Activated T-cell treated with anti-CD3 and anti-CD28 coated beads, Interleukin-2, amount 50 U/mL, for 24 hours (primary cell): Measurements from ENCODE around the gene LALBA.
"Not testable (repeated sequence)": the region's sequence is repeated elsewhere in the genome, so short reads cannot be mapped to it uniquely, and the experiment has no call there.

ENCODE experiments used
- DNase-seq: peaks from one replicate; pipeline ENCODE4 v3.0.0-alpha.2; 2020
- H3K27ac Mint-ChIP-seq: 2 replicates; pipeline ENCODE4 v1.8.0; 2020; ENCODE audit warnings: mild to moderate bottlenecking, mixed read lengths
- H3K27me3 Mint-ChIP-seq: 2 replicates; pipeline ENCODE4 v1.8.0; 2020; ENCODE audit warnings: mixed read lengths
- H3K36me3 Mint-ChIP-seq: 2 replicates; pipeline ENCODE4 v1.8.0; 2020; ENCODE audit warnings: low read depth, mixed read lengths
- H3K4me1 Mint-ChIP-seq: 2 replicates; pipeline ENCODE4 v1.8.0; 2020; ENCODE audit warnings: low read depth, mixed read lengths
- H3K4me3 Mint-ChIP-seq: 2 replicates; pipeline ENCODE4 v1.8.0; 2020; ENCODE audit warnings: mild to moderate bottlenecking, moderate library complexity, mixed read lengths
- H3K9me3 Mint-ChIP-seq: 2 replicates; pipeline ENCODE4 v1.8.0; 2020; ENCODE audit warnings: mixed read lengths

Gene LALBA

DNA sequence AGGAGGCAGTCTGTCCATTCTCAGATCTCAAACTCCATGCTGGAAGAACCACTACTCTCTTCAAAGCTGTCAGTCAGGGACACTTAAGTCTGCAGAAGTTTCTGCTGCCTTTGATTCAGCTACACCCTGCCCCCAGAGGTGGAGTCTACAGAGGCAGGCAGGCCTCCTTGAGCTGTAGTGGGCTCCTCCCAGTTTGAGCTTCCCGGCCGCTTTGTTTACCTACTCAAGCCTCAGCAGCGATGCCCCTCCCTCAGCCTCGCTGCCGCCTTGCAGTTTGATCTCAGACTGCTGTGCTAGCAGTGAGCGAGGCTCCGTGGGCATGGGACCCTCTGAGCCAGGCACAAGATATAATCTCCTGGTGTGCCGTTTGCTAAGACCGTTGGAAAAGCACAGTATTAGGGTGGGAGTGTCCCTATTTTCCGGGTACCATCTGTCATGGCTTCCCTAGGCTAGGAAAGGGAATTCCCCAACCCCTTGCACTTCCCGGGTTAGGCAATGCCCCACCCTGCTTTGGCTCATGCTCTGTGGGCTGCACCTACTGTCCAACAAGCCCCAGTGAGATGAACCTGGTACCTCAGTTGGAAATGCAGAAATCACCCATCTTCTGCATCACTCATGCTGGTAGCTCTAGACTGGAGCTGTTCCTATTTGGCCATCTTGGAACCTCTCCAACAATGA, 16.0 kb downstream of the LALBA start:
- H3K9me3 Mint-ChIP-seq, DNase-seq, H3K4me1 Mint-ChIP-seq, H3K27ac Mint-ChIP-seq, H3K4me3 Mint-ChIP-seq, H3K36me3 Mint-ChIP-seq: not testable (repeated sequence)
- H3K27me3 Mint-ChIP-seq = peaks cover 48% of the 10 kb centered on the region

DNA sequence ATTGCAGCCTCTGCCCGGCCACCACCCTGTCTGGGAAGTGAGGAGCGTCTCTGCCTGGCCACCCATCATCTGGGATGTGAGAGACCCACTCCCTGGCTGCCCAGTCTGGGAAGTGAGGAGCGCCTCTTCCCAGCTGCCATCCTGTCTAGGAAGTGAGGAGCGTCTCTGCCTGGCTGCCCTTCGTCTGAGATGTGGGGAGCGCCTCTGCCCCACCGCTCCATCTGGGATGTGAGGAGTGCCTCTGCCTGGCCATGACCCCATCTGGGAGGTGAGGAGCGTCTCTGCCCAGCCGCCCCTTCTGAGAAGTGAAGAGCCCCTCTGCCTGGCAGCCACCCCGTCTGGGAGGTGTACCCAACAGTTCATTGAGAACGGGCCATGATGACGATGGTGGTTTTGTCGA, 18.2 kb downstream of the LALBA start:
- H3K27me3 Mint-ChIP-seq = peaks cover 55% of the 10 kb centered on the region
- H3K27ac Mint-ChIP-seq, H3K4me1 Mint-ChIP-seq, H3K9me3 Mint-ChIP-seq, DNase-seq, H3K4me3 Mint-ChIP-seq, H3K36me3 Mint-ChIP-seq: not testable (repeated sequence)

DNA sequence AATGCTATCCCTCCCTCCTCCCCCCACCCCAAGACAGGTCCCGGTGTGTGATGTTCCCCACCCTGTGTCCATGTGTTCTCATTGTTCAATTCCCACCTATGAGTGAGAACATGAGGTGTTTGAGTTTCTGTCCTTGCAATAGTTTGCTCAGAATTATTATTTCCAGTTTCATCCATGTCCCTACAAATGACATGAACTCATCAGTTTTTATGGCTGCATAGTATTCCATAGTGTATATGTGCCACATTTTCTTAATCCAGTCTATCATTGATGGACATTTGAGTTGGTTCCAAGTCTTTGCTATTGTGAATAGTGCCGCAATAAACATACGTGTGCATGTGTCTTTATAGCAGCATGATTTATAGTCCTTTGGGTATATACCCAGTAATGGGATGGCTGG, 22.8 kb downstream of the LALBA start:
- not testable (repeated sequence) for H3K4me1 Mint-ChIP-seq, DNase-seq, H3K9me3 Mint-ChIP-seq, H3K4me3 Mint-ChIP-seq, H3K27ac Mint-ChIP-seq, H3K36me3 Mint-ChIP-seq
- H3K27me3 Mint-ChIP-seq = peaks cover 32% of the 10 kb centered on the region

DNA sequence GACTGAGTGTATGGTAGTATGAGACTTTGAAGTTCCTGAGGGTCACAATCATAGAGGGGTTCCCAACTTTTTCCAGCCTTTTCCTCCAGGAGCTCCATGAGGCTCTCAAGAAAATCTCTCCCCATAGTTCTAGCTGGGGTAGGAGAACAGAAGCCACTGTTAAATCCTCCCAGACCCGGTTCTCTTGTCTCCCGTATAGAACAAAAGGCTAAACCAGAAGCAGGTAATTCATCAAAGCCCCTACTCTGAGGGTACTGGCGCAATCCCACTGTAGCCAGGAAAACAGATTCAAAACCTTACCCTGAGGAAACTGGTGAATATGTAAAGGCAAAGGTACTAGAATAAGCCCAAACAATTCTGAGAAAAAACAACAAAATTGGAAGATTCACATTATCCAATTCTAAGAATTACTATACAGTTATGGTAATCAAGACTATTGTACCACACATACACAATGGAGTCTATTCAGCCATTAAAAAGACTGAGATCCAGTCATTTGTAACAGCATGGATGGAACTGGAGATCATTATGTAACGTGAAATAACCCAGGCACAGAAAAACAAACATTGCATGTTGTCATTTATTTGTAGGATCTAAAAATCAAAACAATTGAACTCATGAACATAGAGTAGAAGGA, 23.9 kb downstream of the LALBA start:
- H3K27ac Mint-ChIP-seq = no peak overlapping the region
- peaks cover 22% of the 10 kb centered on the region for H3K27me3 Mint-ChIP-seq
- no peaks in the 10 kb centered on the region for H3K36me3 Mint-ChIP-seq
- H3K4me3 Mint-ChIP-seq = no peak overlapping the region
- DNase-seq = no peak
- H3K4me1 Mint-ChIP-seq = peaks cover 13% of the 10 kb centered on the region
- H3K9me3 Mint-ChIP-seq = peaks cover 2% of the 10 kb centered on the region

DNA sequence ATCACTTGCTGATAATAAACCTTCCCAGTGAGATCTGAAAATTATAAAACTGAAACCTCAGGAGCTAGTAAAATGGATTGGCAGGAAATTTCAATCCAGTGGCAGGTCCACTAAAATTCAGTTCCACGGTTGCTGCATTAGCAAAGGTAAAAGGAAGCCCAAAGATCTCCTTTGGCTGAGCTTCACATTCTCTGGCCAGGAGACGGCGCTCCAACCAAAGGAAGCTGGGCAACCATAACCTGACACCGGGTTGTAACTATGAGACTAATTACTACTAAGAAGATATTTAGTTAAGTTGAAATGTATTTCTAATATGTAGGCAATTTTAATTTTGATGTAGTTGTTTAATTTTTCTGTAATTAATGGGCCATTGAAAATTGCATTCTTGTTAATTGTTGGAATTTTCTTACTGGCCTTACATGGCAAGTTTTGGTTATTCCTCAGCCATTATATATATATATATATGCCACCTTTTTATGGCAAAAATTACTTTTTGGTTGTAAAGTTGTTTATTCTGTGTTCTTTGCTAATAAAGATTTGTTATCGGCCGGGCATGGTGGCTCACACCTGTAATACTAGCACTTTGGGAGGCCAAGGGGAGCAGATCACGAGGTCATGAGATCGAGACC, 27.4 kb downstream of the LALBA start:
- no peak overlapping the region for H3K4me3 Mint-ChIP-seq
- H3K36me3 Mint-ChIP-seq = no peaks in the 10 kb centered on the region
- DNase-seq = peak; percentile 65
- H3K9me3 Mint-ChIP-seq = no peaks in the 10 kb centered on the region
- H3K27me3 Mint-ChIP-seq = peaks cover 9% of the 10 kb centered on the region
- peaks cover 29% of the 10 kb centered on the region for H3K4me1 Mint-ChIP-seq
- no peak overlapping the region for H3K27ac Mint-ChIP-seq

DNA sequence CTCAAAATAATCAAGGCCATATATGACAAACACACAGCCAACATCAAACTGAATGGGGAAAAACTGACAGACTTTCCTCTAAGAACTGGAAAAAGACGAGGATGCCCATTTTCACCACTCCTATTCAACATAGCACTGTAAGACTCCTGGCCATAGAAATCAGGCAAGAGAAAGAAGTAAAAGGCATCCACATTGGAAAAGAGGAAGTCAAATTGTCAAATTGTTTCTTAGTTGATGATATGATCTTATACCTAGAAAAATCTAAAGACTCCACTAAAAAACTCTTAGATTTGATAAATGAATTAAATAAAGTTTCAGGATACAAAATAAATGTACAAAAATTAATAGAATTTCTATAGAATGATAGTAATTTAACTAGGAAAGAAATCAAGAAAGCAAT, 33.2 kb downstream of the LALBA start:
- Mint-ChIP-seq H3K4me1 (peaks cover 42% of the 10 kb centered on the region), H3K9me3 (no peaks in the 10 kb centered on the region), H3K27me3 (no peaks in the 10 kb centered on the region), H3K27ac (no peak overlapping the region), H3K4me3 (no peak overlapping the region), H3K36me3 (no peaks in the 10 kb centered on the region)
- DNase-seq = no peak

DNA sequence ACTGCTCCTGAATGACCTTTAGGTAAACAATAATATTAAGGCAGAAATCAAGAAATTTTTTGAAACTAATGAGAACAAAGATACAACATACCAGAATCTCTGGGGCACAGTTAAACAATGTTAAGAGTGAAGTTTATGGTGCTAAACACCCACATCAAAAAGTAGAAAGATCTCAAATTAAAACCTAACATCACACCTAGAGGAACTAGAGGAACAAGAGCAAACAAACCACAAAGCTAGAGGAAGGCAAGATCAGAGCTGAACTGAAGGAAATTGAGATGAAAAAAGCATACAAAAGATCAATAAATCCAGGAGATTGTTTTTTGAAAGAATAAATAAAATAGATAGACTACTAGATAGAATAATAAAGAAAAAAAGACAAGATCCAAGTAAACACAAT, 37.2 kb downstream of the LALBA start:
- no peak overlapping the region for H3K27ac Mint-ChIP-seq

DNA sequence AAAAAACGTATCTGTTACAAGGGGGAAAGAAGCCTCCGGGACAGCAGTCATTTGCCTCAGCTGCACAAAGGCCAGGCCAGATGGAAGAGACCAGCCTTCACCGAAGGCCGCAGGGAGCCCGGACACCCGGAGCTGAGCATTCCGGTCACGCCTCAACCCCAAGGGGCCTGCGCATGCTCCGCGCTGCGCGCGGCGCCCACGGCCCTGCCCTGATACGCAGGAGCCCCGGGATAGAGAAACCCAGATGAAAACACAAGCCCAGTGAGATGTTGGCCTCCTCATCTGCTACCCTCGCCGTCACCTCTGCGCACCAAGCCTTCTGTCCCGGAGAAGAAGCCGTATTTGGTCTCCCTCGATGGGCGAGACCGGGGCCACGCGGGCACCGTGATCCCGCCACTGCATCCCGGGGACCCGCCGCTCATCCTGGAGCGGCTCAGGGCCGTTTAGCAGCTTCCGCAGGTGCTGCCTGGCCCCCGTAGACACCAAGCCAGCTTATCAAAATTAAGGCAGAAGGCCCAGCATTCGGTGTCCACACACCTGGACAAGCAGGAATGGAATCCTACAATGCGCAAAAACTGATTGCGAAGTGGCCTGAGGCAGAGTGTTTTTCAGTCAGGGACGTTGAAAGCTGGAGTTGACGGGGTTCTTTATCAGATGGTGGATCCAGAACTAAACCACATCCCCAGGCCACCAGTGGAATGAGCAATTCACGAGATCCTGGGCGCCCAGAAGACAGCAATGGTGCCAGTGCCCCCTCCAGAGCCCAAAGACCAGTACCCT, 41.8 kb downstream of the LALBA start:
- no peaks in the 10 kb centered on the region for H3K36me3 Mint-ChIP-seq
- H3K27ac Mint-ChIP-seq = no peak overlapping the region

More for the DNA sequence above, 37.2 kb downstream of the LALBA start:
- Mint-ChIP-seq H3K27me3 (no peaks in the 10 kb centered on the region), H3K36me3 (no peaks in the 10 kb centered on the region), H3K4me1 (peaks cover 23% of the 10 kb centered on the region), H3K9me3 (no peaks in the 10 kb centered on the region), H3K4me3 (no peak overlapping the region)
- no peak for DNase-seq

DNA sequence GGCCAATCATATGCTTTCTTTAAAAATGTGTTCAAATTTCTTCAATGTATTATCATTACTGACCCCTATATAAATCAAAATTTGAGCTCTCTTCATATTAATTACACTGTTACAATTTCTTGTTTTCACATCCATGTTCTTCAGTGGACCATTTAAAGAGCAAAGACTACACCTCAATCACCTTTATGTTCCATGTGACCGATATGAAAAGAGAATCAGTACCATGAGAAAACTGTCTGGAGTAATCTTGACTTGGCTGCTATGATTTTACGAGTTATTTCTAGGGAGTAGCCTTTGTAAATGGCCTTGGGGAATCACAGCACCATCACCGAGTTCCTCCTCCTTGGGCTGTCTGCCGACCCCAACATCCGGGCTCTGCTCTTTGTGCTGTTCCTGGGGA, 44.5 kb downstream of the LALBA start, which contains the start of gene OR8S1:
Gene OR8S1 (plus strand): TSS at position 301 of the 400 bp plus-strand sequence. CDS start 0 bp downstream, at position 301.
- Mint-ChIP-seq H3K4me3 (no peak within 1 kb of the TSS), H3K4me1 (no peaks in the 10 kb centered on the region), H3K27me3 (no peaks in the 10 kb centered on the region), H3K36me3 (no peaks in the 10 kb centered on the region), H3K27ac (no peak within 1 kb of the TSS), H3K9me3 (no peaks in the 10 kb centered on the region)
- DNase-seq = no peak

More for the DNA sequence above, 41.8 kb downstream of the LALBA start:
- no peak overlapping the region for H3K4me3 Mint-ChIP-seq
- DNase-seq = no peak
- no peaks in the 10 kb centered on the region for H3K9me3 Mint-ChIP-seq
- no peaks in the 10 kb centered on the region for H3K27me3 Mint-ChIP-seq
- peaks cover 15% of the 10 kb centered on the region for H3K4me1 Mint-ChIP-seq

DNA sequence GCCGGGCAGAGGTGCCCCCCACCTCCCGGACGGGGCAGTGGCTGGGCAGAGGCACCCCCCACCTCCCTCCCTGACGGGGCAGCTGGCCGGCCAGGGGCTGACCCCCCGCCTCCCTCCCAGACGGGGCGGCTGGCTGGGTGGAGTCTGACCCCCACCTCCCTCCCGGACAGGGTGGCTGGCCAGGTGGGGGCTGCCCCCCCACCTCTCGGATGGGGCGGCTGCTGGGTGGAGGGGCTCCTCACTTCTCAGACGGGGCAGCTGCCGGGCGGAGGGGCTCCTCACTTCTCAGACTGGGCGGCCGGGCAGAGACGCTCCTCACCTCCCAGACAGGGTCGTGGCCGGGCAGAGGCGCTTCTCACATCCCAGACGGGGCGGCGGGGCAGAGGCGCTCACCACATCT, 49.5 kb downstream of the LALBA start:
- H3K9me3 Mint-ChIP-seq, H3K27ac Mint-ChIP-seq, H3K36me3 Mint-ChIP-seq, DNase-seq, H3K27me3 Mint-ChIP-seq, H3K4me3 Mint-ChIP-seq, H3K4me1 Mint-ChIP-seq: not testable (repeated sequence)
